Measurements from ENCODE around the gene ZPBP2.
"Not testable (repeated sequence)": the region's sequence is repeated elsewhere in the genome, so short reads cannot be mapped to it uniquely, and the experiment has no call there.

ZPBP2 gene

DNA sequence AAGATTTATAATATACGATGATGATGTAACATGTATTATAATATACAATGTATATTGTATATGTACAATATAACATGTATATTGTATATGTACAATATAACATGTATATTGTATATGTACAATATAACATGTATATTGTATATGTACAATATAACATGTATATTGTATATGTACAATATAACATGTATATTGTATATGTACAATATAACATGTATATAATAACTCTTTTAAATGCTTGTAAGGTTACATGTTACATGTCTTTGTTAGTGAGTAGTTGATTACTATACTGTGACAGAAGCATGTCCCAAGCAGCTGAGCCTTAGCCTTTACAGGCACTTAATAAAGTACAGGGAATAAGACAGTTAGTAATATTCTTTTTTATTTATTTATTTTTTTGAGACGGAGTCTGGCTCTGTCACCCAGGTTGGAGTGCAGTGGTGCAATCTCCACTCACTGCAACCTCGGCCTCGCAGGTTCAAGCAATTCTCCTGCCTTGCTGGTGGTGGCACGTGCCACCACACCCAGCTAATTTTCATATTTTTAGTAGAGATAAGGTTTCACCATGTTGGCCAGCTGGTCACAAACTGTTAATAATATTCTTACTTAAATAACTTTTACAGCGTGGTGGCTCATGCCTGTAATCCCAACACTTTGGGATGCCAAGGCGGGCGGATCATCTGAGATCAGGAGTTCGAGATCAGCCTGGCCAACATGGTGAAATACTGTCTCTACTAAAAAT is 11.9 kb upstream of the ZPBP2 start:
- DNase-seq (ENCODE audit: low spot score): not testable (repeated sequence)

DNA sequence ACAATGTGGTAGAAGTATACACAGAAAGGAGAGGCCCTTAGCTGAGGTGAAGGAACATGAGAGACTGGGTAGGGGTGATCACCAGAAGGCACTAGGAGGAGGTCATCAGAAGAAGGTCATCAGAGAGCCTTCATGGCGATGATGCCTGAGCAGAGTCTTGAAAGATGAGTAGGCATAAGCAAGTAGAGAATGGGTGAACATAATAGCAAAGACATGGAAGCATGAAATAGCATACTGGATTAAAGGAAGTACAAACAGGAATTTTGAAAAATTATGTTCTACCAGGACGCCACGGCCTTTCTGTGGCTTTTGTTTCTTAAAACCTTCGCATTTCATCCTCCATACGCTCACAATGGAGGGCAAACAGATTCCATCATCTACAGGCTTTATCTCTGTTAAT is 6.8 kb upstream of the ZPBP2 start:
- DNase-seq (ENCODE audit: low spot score): no peak

DNA sequence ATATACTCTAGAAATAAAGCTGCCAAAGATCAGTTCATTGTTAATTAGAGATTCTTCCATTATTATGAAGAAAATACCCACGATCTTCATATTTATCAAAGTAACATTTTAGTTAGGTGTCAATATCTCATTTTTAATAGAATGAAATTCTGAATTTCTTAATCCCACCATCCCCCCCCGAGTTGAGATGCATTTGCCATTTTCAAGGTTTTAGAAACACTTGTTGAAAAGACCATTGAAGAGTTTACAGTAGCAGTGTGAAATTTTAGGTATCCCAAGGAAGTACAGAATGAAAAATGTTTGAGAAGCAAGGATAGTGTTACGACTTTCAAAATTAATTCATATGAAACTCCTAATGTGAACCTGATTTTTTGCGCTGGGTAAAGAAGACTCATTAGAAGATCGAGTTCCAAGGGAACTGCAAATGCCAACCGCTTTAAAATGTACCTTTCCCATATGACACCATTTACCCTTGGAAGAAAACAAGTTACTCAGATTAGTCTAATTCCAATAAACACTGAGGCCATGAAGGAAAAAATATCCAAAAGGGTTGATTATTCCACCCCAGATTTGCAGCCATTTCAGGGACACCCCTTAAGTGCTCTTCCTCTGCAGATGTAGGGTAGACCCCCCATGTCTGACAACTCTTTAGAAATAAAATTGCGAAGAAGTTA is 4.6 kb upstream of the ZPBP2 start:
- DNase-seq (ENCODE audit: low spot score): no peak

DNA sequence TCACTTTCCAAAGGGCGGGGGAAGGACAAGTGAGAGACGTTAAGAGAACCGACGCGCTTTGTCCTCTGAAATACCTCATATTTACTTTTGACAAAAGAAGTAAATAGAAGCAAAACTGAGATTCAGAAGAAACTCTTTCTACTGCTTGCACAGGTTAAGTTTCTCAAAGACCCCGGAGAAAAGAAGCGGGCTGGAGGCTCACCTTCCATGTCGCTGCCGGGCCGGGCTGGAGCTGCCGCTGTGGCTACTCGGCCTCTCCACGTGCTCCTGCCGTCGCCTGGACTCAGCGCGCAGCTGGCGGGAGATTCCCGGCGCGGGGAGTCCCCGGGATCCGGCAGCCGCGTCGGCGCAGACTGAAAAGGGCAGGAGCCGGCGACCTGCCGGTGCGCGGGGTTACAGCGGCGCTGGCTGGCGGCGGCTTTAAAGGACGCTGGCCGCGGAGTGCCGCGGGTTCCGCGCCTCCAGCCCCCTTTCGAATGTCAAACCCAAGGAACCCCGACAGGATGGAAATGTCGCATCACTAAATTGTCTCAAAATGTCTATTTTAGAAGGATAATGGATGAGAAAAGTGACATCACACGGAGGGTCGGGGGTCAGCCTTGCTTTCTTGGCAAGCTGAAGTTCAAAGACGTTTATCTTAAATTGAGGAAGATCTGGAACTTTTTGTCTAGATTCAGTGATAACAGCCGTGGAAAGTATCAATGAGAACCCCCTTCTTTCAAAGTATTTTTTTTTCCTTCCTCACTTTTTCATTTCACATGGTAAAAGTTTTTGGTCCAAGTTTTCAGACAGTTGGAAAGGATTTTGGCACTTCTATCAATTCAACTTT is 3.9 kb upstream of the ZPBP2 start, which contains the start of gene IKZF3:
TSS of gene IKZF3 (minus strand) at position 395 of the 829 bp plus-strand sequence. CDS start at position 209, 186 bp downstream.
- DNase-seq (ENCODE audit: low spot score): no peak

DNA sequence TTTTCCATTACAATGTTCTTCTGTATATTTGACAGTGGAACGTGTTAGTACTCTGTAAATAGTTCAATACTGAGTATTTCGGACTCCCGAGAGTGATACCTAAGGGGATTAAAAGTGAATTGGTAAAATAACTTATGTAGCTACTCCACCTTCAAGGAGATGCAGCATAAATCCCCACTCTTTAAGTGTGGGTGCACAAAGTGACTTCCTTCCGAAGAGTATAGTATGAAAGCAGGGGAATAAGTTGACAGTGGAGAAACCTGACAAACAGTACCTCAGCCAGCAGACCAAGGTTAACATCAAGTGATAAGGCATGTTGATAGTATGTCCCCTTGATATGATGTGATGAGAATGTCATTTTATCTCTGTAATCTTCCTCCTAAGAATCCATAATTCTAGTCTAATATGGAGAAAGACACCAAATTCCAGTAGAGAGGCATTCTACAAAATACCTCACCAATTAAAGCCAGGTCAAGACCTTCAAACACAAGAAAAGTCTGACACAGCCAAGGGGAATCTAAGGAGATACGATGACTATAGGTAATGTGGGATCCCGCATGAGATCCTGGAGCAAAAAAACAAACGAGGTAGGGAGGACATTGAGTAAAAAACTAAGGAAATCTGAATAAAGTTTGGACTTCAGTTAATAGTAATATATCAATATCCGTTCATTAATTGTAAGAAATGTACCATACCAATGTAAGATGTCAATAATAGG is 1.8 kb upstream of the ZPBP2 start:
- DNase-seq (ENCODE audit: low spot score): no peak

GRCh38 chr17:39867084-39867879 is 720 bp upstream of the ZPBP2 start:
- no peak for DNase-seq (ENCODE audit: low spot score)

- DNase-seq (ENCODE audit: low spot score): no peak
These were observed 546 bp downstream of the ZPBP2 start for GRCh38 chr17:39868554-39868942.

DNA sequence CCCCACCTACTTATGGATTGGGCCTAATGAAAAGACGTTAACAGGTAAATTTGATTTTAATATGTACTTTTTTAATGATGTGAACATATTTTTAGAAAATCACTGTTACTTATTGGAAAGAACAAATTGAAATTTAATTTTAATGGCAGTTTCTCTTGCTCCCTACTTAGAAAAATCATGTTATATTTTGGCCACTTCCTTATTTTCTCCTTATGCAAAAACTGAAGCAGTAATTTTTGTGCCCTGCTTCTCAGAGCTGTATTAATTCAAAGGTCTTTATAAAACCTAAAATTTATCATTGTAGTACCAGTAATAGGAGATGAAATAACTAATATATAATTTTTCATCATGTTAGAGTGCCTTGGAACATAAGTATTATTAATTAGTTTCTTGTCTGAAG is 2.8 kb downstream of the ZPBP2 start:
- DNase-seq (ENCODE audit: low spot score): no peak

DNA sequence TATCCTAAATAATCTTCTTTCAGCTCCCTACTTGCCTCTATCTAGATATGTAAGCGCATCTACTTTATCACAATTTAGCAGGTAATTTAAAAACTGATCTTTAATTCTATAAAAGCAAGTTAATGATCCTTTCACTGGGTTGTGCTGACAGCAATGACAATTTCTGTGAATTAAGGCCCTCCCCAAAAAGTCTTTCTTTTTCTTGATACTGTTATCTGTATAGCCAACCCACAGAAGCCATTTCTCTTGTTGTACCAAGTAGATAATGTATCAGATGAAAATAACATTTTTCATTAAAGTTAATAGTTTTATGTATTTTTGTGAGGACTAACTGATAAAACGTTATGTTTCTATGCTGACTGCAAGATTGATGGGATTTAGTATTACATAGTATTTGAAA is 3.8 kb downstream of the ZPBP2 start:
- DNase-seq (ENCODE audit: low spot score): no peak

- DNase-seq (ENCODE audit: low spot score): no peak
These were observed 4.7 kb downstream of the ZPBP2 start for GRCh38 chr17:39872751-39873150.

GRCh38 chr17:39886102-39886501 is 18.1 kb downstream of the ZPBP2 start:
- not testable (repeated sequence) for DNase-seq (ENCODE audit: low spot score)

- no peak for DNase-seq (ENCODE audit: low spot score)
These were observed 19.1 kb downstream of the ZPBP2 start for GRCh38 chr17:39887078-39887477.

GRCh38 chr17:39889200-39889599 is 21.2 kb downstream of the ZPBP2 start:
- no peak for DNase-seq (ENCODE audit: low spot score)

DNA sequence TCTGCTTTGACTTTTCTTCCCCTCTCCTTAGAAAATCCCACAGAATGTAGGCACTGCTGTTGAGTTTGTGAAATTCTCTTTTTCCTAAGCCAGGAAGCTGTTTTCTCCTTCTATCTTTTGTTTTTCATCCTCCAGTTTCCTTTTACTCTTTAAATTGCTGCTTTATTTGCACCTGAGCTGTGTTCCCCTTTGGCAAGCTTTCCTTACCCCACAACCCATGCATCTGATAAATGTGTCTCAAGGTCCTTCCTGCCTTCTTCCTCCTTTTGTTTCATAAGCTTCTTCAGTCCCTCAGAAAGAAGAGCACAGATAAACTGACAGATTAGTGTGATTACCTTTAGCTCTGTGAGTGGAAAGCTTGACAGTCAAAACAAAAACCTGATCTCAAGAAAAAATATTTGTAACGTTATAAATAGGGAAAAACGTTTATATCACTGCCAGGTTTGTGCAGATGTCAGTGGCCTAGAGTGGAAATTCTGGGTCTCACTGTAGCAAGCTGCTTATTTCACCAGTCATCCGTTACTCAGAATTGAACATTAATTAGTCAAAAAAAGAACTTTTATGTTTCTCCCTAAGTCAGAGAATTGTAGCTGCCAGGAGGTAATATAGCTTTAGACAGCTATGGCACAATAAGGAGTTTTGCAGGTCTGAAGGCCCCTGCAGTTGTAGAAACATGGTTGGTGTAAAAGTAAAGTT is 26.8 kb downstream of the ZPBP2 start:
- DNase-seq (ENCODE audit: low spot score): no peak

- no peak for DNase-seq (ENCODE audit: low spot score)
These were observed 30.1 kb downstream of the ZPBP2 start for GRCh38 chr17:39898088-39898487.

- DNase-seq (ENCODE audit: low spot score): no peak
These were observed 31.2 kb downstream of the ZPBP2 start for GRCh38 chr17:39899215-39899614.

DNA sequence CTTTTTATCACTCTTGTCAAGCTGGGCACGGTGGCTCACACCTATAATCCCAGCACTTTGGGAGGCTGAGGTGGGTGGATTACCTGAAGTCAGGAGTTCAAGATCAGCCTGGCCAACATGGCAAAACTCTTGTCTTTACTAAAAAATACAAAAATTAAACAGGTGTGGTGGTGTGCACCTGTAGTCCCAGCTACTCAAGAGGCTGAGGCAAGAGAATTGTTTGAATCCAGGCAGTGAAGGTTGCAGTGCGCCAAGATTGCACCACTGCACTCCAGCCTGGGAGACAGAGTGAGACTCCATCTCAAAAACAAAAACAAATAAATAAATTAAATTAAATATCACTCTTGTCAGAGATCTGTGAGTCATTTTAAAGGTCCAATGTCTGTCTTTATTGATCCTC is 34.0 kb downstream of the ZPBP2 start:
- not testable (repeated sequence) for DNase-seq (ENCODE audit: low spot score)

GRCh38 chr17:39903158-39903884 is 35.3 kb downstream of the ZPBP2 start:
- no peak for DNase-seq (ENCODE audit: low spot score)

GRCh38 chr17:39904990-39905288 is 36.9 kb downstream of the ZPBP2 start:
- no peak for DNase-seq (ENCODE audit: low spot score)

- DNase-seq (ENCODE audit: low spot score): no peak
These were observed 40.9 kb downstream of the ZPBP2 start for GRCh38 chr17:39908789-39909352.

Data from Ammon's horn (tissue), 1 donor.